GM18508 (cell line): ENCODE results near the gene SAMHD1.
"Not testable (repeated sequence)": the region's sequence is repeated elsewhere in the genome, so short reads cannot be mapped to it uniquely, and the experiment has no call there.

ENCODE experiments used
- ATAC-seq: cut with Tn5 transposase; IDR thresholded peaks from one replicate; pipeline ENCODE4 v1.9.1; 2021; ENCODE audit warnings: moderate number of reproducible peaks; ENCODE audit not compliant: insufficient read depth, unreplicated experiment

SAMHD1 gene

GRCh38 chr20:36876473-36876833, 75.1 kb downstream of the SAMHD1 start:
- ATAC-seq = no peak

- no peak for ATAC-seq
Observed at GRCh38 chr20:36875702-36876472, 75.6 kb downstream of the SAMHD1 start, which contains the start of gene TLDC2. TLDC2 (plus strand) TSS chr20:36876138; CDS start chr20:36876175, 37 bp downstream.

- ATAC-seq = not testable (repeated sequence)
Observed at GRCh38 chr20:36875093-36875492, 76.4 kb downstream of the SAMHD1 start.

- ATAC-seq = no peak
Observed at GRCh38 chr20:36873498-36874189, 77.9 kb downstream of the SAMHD1 start.

- ATAC-seq = no peak
Observed at GRCh38 chr20:36872852-36873251, 78.7 kb downstream of the SAMHD1 start.

GRCh38 chr20:36871640-36872570, 79.6 kb downstream of the SAMHD1 start:
- no peak for ATAC-seq

GRCh38 chr20:36866681-36867495, 84.6 kb downstream of the SAMHD1 start:
- no peak for ATAC-seq

- no peak for ATAC-seq
Observed at GRCh38 chr20:36866164-36866563, 85.3 kb downstream of the SAMHD1 start.

- ATAC-seq = no peak
Observed at GRCh38 chr20:36865861-36866149, 85.7 kb downstream of the SAMHD1 start.

- no peak for ATAC-seq
Observed at GRCh38 chr20:36865076-36865860, 86.2 kb downstream of the SAMHD1 start.

GRCh38 chr20:36862857-36863668, 88.4 kb downstream of the SAMHD1 start:
- ATAC-seq = no peak

- no peak for ATAC-seq
Observed at GRCh38 chr20:36861875-36862801, 89.4 kb downstream of the SAMHD1 start.

GRCh38 chr20:36861625-36861874, 90.0 kb downstream of the SAMHD1 start:
- no peak for ATAC-seq

GRCh38 chr20:36860811-36861624, 90.5 kb downstream of the SAMHD1 start:
- ATAC-seq = no peak

- ATAC-seq = no peak
Observed at GRCh38 chr20:36860339-36860738, 91.2 kb downstream of the SAMHD1 start.

- ATAC-seq = no peak
Observed at GRCh38 chr20:36859700-36860330, 91.7 kb downstream of the SAMHD1 start.

GRCh38 chr20:36859282-36859555, 92.3 kb downstream of the SAMHD1 start:
- ATAC-seq = no peak
